Peyer's patch (tissue), 4 donors: ENCODE results near the gene RSPH9. TPM values are rescaled to one million over a fixed set of nuclear protein-coding genes. Genes with fewer than 3 reads are reported as not detected.
A peak's percentile ranks its signal among the peaks of the same experiment; 100 is the strongest.
"Not testable (repeated sequence)": the region's sequence is repeated elsewhere in the genome, so short reads cannot be mapped to it uniquely, and the experiment has no call there.

ENCODE experiments used
- DNase-seq, 3 donors: peaks; one replicate each; pipeline ENCODE4 v3.0.0-alpha.2; 2017 to 2019
- H3K27ac ChIP-seq, 4 donors: fragments of 200-600 bp; sonication (generic); one replicate each; pipeline ENCODE4 v1.5.1; 2016 to 2019
- H3K27me3 ChIP-seq, 2 donors: fragments of 200-600 bp; sonication (generic); one replicate each; pipeline ENCODE4 v1.5.1; 2019
- H3K36me3 ChIP-seq, 3 donors: fragments of 200-600 bp; sonication (generic); one replicate each; pipeline ENCODE4 v1.5.1; 2016 to 2019
- H3K4me1 ChIP-seq, 4 donors: fragments of 200-600 bp; sonication (generic); one replicate each; pipeline ENCODE4 v1.5.1; 2016 to 2019
- H3K4me3 ChIP-seq, 4 donors: fragments of 200-600 bp; sonication (generic); 1 replicate in 3 of 4; 2 replicates in 1 of 4; pipeline ENCODE4 v1.5.1; 2016 to 2019; ENCODE audit warnings: mild to moderate bottlenecking in 1 of 4
- H3K9me3 ChIP-seq, 4 donors: fragments of 200-600 bp; sonication (generic); one replicate each; pipeline ENCODE4 v1.5.1; 2016 to 2019; ENCODE audit warnings: mild to moderate bottlenecking in 1 of 4
- CTCF ChIP-seq, 6 experiments: fragments of 450-650 bp in 4 of 6; fragments of 200-600 bp in 2 of 6; sonication (generic) in 1 of 6; IDR thresholded peaks; one replicate each; pipeline ENCODE4 v1.5.1; 2017 to 2019; ENCODE audit warnings: antibody characterized with exemption in 6 of 6, mild to moderate bottlenecking in 3 of 6, moderate library complexity in 1 of 6
- POLR2A ChIP-seq, 2 donors: fragments of 450-650 bp; IDR thresholded peaks; one replicate each; pipeline ENCODE4 v1.5.1; 2017; ENCODE audit warnings: antibody characterized with exemption in 2 of 2, mild to moderate bottlenecking in 2 of 2, moderate library complexity in 2 of 2
- total RNA-seq, 4 donors: library from RNA; depleted of rRNA; stranded (reverse); fragments of >200 nt; gene quantifications; one replicate each; pipeline ENCODE4 v1.1.0, GENCODE V29; 2016

Gene RSPH9
- total RNA-seq, 4 donors from 2014 or later: 1.7 TPM; not detected in 3

- peaks cover 0 to 56% (median under 1%) of the 10 kb centered on the region in 4 donors for H3K4me1 ChIP-seq
- no peak for TF ChIP-seq POLR2A (IDR thresholded peaks at IDR 0.05)
- no peak for TF ChIP-seq CTCF (IDR thresholded peaks at IDR 0.05)
- peak in 1 of 3 donors; percentile 59 for DNase-seq
These were observed 53.9 kb downstream of the RSPH9 start for GRCh38 chr6:43698584-43699349.

GRCh38 chr6:43699564-43700186 lies 54.8 kb downstream of the RSPH9 start:
- peak in 2 of 3 donors; percentile 68 to 69 for DNase-seq
- Histone ChIP-seq H3K4me3 (no peak overlapping the region), H3K4me1 (peaks cover 0 to 65% (median 2%) of the 10 kb centered on the region in 4 donors), H3K27me3 (no peaks in the 10 kb centered on the region), H3K27ac (peak overlapping the region in 3 of 4 donors; percentile 55 to 74 (median 72)), H3K9me3 (no peaks in the 10 kb centered on the region), H3K36me3 (no peaks in the 10 kb centered on the region)
- TF ChIP-seq POLR2A (IDR thresholded peaks at IDR 0.05) (no peak), CTCF (IDR thresholded peaks at IDR 0.05) (peak in 1 of 6 experiments; percentile 3)

More at GRCh38 chr6:43698584-43699349, 53.9 kb downstream of the RSPH9 start:
- H3K27me3 ChIP-seq: no peaks in the 10 kb centered on the region
- H3K4me3 ChIP-seq: no peak overlapping the region
- H3K36me3 ChIP-seq: no peaks in the 10 kb centered on the region
- H3K9me3 ChIP-seq: no peaks in the 10 kb centered on the region
- peak overlapping the region; percentile 42 to 74 (median 64) for H3K27ac ChIP-seq

- peak overlapping the region in 1 of 4 donors; percentile 14 for H3K27ac ChIP-seq
These were observed 56.2 kb downstream of the RSPH9 start for GRCh38 chr6:43700939-43701560.

DNA sequence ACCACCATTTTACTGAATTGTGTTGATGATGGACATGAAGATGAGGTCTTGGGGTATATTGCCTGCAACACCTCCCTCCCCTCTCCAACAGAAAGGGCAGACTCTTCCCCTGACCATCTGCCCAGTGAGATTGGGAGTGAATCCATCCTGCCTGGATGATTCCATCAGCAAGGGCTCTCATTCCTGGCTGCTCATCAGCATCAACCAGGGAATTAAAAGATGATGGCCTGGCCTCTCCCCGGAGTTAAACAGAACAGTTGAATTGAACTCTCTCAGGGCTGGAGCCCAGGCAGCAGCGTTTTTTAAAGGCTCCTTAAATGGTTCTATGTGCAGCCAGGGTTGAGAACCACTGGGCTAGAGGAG lies 57.3 kb downstream of the RSPH9 start:
- TF ChIP-seq CTCF (IDR thresholded peaks at IDR 0.05) (no peak), POLR2A (IDR thresholded peaks at IDR 0.05) (no peak)
- H3K4me1 ChIP-seq: peaks cover 0 to 69% (median 2%) of the 10 kb centered on the region in 4 donors

More at GRCh38 chr6:43700939-43701560, 56.2 kb downstream of the RSPH9 start:
- not testable (repeated sequence) for H3K9me3 ChIP-seq, H3K4me3 ChIP-seq, H3K36me3 ChIP-seq, DNase-seq, H3K27me3 ChIP-seq
- peaks cover 0 to 66% (median 2%) of the 10 kb centered on the region in 4 donors for H3K4me1 ChIP-seq

GRCh38 chr6:43702534-43703440 lies 58.0 kb downstream of the RSPH9 start:
- Histone ChIP-seq H3K27ac (peak overlapping the region; percentile 32 to 81 (median 70)), H3K9me3 (no peaks in the 10 kb centered on the region), H3K4me1 (peaks cover 0 to 69% (median 2%) of the 10 kb centered on the region in 4 donors), H3K4me3 (no peak overlapping the region), H3K36me3 (no peaks in the 10 kb centered on the region), H3K27me3 (no peaks in the 10 kb centered on the region)
- peak; percentile 50 to 92 (median 84) for DNase-seq
- TF ChIP-seq CTCF (IDR thresholded peaks at IDR 0.05): no peak
- peak in 1 of 2 donors; percentile 36 for TF ChIP-seq POLR2A (IDR thresholded peaks at IDR 0.05)

More for the DNA sequence above, 57.3 kb downstream of the RSPH9 start:
- Histone ChIP-seq H3K36me3 (no peaks in the 10 kb centered on the region), H3K4me3 (no peak overlapping the region), H3K27ac (peak overlapping the region in 3 of 4 donors; percentile 63 to 81 (median 77)), H3K9me3 (no peaks in the 10 kb centered on the region), H3K27me3 (no peaks in the 10 kb centered on the region)
- no peak for DNase-seq
